Mesendoderm (in vitro differentiated cells): ENCODE results near the gene HNRNPUL2.
A peak's percentile ranks its signal among the peaks of the same experiment; 100 is the strongest.
"Not testable (repeated sequence)": the region's sequence is repeated elsewhere in the genome, so short reads cannot be mapped to it uniquely, and the experiment has no call there.

ENCODE experiments used
- DNase-seq: peaks from one replicate; pipeline ENCODE4 v3.0.0; 2013
- H2AK5ac ChIP-seq: 2 replicates; pipeline ENCODE4 v1.6.1; 2013; ENCODE audit warnings: low read length, inconsistent platforms
- H2BK120ac ChIP-seq: 2 replicates; pipeline ENCODE4 v1.6.1; 2013; ENCODE audit warnings: low read depth, mild to moderate bottlenecking, low read length, moderate library complexity, mixed read lengths
- H2BK15ac ChIP-seq: replicated peaks from 2 replicates; pipeline ENCODE4 v1.6.1; 2013; ENCODE audit warnings: low read depth, mild to moderate bottlenecking, moderate library complexity
- H2BK5ac ChIP-seq: 2 replicates; pipeline ENCODE4 v1.6.1; 2013; ENCODE audit warnings: low read length, inconsistent platforms
- H3K18ac ChIP-seq: 2 replicates; pipeline ENCODE4 v1.6.1; 2013; ENCODE audit warnings: mild to moderate bottlenecking, low read length, mixed read lengths
- H3K23ac ChIP-seq: one replicate; pipeline ENCODE4 v1.6.1; 2013; ENCODE audit warnings: low read length
- H3K27ac ChIP-seq: 2 replicates; pipeline ENCODE4 v1.5.1; 2013; ENCODE audit warnings: low read depth, mild to moderate bottlenecking, inconsistent platforms, low read length, moderate library complexity
- H3K27me3 ChIP-seq: 2 replicates; pipeline ENCODE4 v1.6.1; 2013; ENCODE audit warnings: low read length, control low read depth, mild to moderate bottlenecking, inconsistent platforms; ENCODE audit not compliant: insufficient read depth, poor library complexity
- H3K36me3 ChIP-seq: 2 replicates; pipeline ENCODE4 v1.6.1; 2013; ENCODE audit warnings: low read length, inconsistent platforms; ENCODE audit not compliant: control insufficient read depth, insufficient read depth
- H3K4ac ChIP-seq: one replicate; pipeline ENCODE4 v1.6.1; 2013; ENCODE audit warnings: low read depth, mild to moderate bottlenecking, low read length, moderate library complexity
- H3K4me1 ChIP-seq: 2 replicates; pipeline ENCODE4 v1.6.1; 2013; ENCODE audit warnings: low read depth, low read length, inconsistent platforms; ENCODE audit not compliant: control insufficient read depth
- H3K4me2 ChIP-seq: 2 replicates; pipeline ENCODE4 v1.6.1; 2013; ENCODE audit warnings: low read length
- H3K4me3 ChIP-seq: 2 replicates; pipeline ENCODE4 v1.5.1; 2013; ENCODE audit warnings: mild to moderate bottlenecking, low read length
- H3K56ac ChIP-seq: one replicate; pipeline ENCODE4 v1.6.1; 2013; ENCODE audit warnings: low read length
- H3K79me1 ChIP-seq: 2 replicates; pipeline ENCODE4 v1.6.1; 2013; ENCODE audit warnings: low read length, inconsistent platforms
- H3K79me2 ChIP-seq: 2 replicates; pipeline ENCODE4 v1.6.1; 2013; ENCODE audit warnings: mild to moderate bottlenecking, low read length; ENCODE audit not compliant: control insufficient read depth, insufficient read depth
- H3K9ac ChIP-seq: 2 replicates; pipeline ENCODE4 v1.6.1; 2013; ENCODE audit warnings: low read length, inconsistent platforms
- H4K5ac ChIP-seq: one replicate; pipeline ENCODE4 v1.6.1; 2013; ENCODE audit warnings: low read length
- H4K8ac ChIP-seq: one replicate; pipeline ENCODE4 v1.6.1; 2013; ENCODE audit warnings: low read depth, mild to moderate bottlenecking, control low read depth, low read length, moderate library complexity
- WGBS: extraction: QIAGEN DNeasy Blood & Tissue Kit; methylation state at CpG from one replicate; pipeline ENCODE4 v1.1.7; 2013; ENCODE audit warnings: low lambda C conversion rate, missing lambda C conversion rate; ENCODE audit not compliant: insufficient coverage; ENCODE audit errors: extremely low coverage; 5-methylcytosine and 5-hydroxymethylcytosine counted together

The HNRNPUL2 gene

DNA sequence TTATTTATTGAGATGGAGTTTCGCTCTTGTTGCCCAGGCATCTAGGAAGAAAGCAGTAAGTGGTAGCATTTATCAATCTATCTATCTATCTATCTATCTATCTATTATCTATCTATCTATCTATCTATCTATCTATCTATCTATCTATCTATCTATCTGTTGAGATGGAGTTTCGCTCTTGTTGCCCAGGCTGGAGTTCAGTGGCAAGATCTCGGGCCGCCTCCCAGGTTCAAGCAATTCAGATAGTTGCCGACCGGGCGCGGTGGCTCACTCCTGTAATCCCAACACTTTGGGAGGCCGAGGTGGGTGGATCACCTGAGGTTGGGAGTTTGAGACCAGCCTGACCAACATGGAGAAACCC is 33.6 kb upstream of the HNRNPUL2 start:
- H4K5ac ChIP-seq, H2BK5ac ChIP-seq, H3K4me2 ChIP-seq, H3K9ac ChIP-seq, H3K27ac ChIP-seq, H3K18ac ChIP-seq, H4K8ac ChIP-seq, H3K4me3 ChIP-seq, H3K27me3 ChIP-seq, H3K4ac ChIP-seq, H2BK15ac ChIP-seq, H3K36me3 ChIP-seq, H2AK5ac ChIP-seq, H2BK120ac ChIP-seq, DNase-seq, H3K79me1 ChIP-seq, H3K23ac ChIP-seq, H3K4me1 ChIP-seq: not testable (repeated sequence)
- H3K56ac ChIP-seq: peak overlapping the region; percentile 49
- H3K79me2 ChIP-seq: peaks cover 13% of the 10 kb centered on the region
- no CpG with 5 or more reads among the region's 9 CpGs for WGBS

GRCh38 chr11:62757846-62758788 is 30.9 kb upstream of the HNRNPUL2 start:
- H3K36me3 ChIP-seq: no peaks in the 10 kb centered on the region
- WGBS: no CpG with 5 or more reads among the region's 9 CpGs
- H2BK15ac ChIP-seq: no peak overlapping the region
- H2BK120ac ChIP-seq: peak overlapping the region; percentile 10
- no peak overlapping the region for H4K8ac ChIP-seq
- no peak overlapping the region for H2AK5ac ChIP-seq
- H3K18ac ChIP-seq: peak overlapping the region; percentile 1
- H2BK5ac ChIP-seq: no peak overlapping the region
- peak overlapping the region; percentile 26 for H3K9ac ChIP-seq
- H3K56ac ChIP-seq: peak overlapping the region; percentile 28
- no peak overlapping the region for H4K5ac ChIP-seq
- peaks cover 5% of the 10 kb centered on the region for H3K4me1 ChIP-seq
- H3K27ac ChIP-seq: peak overlapping the region; percentile 34
- H3K4me3 ChIP-seq: no peak overlapping the region
- peak; percentile 72 for DNase-seq
- H3K4ac ChIP-seq: peak overlapping the region; percentile 82
- peak overlapping the region; percentile 6 for H3K4me2 ChIP-seq
- H3K23ac ChIP-seq: no peak overlapping the region
- H3K27me3 ChIP-seq: no peaks in the 10 kb centered on the region
- peaks cover 10% of the 10 kb centered on the region for H3K79me1 ChIP-seq
- H3K79me2 ChIP-seq: peaks cover 15% of the 10 kb centered on the region

DNA sequence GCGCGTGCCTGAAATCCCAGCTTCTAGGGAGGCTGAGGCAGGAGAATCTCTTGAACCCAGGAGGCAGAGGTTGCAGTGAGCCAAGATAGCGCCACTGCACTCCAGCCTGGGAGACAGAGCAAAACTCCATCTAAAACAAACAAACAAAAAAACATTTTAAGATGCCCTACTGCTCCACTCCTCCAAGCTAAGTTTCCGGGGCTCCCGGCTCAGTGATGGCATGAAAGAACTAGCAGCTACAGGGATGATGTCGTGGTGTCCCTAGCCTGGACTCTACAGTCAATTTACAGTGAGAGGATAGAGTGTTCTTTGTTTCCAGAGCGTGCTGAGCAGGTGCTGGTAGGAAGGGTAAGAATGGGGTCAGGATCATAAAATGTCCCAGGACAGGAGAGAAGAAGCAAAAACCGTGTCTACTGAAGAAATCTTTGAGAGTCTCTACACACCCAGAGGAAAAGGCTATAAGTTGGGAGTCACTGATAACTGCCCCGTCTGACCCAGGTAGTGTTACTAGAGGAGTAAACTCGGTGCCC is 27.9 kb upstream of the HNRNPUL2 start:
- H3K36me3 ChIP-seq: peaks cover 6% of the 10 kb centered on the region
- no peak overlapping the region for H4K5ac ChIP-seq
- no peak overlapping the region for H3K27ac ChIP-seq
- peaks cover 13% of the 10 kb centered on the region for H3K79me1 ChIP-seq
- H3K27me3 ChIP-seq: no peaks in the 10 kb centered on the region
- H3K4me1 ChIP-seq: no peaks in the 10 kb centered on the region
- no peak for DNase-seq
- no peak overlapping the region for H3K4me3 ChIP-seq
- H2AK5ac ChIP-seq: no peak overlapping the region
- no peak overlapping the region for H2BK5ac ChIP-seq
- no CpG with 5 or more reads among the region's 10 CpGs for WGBS
- no peak overlapping the region for H3K4ac ChIP-seq
- no peak overlapping the region for H3K4me2 ChIP-seq
- H3K56ac ChIP-seq: no peak overlapping the region
- peaks cover 18% of the 10 kb centered on the region for H3K79me2 ChIP-seq
- H3K23ac ChIP-seq: no peak overlapping the region
- no peak overlapping the region for H2BK15ac ChIP-seq
- H3K18ac ChIP-seq: no peak overlapping the region
- H4K8ac ChIP-seq: no peak overlapping the region
- no peak overlapping the region for H3K9ac ChIP-seq
- H2BK120ac ChIP-seq: no peak overlapping the region

- H2BK120ac ChIP-seq: no peak within 1 kb of the TSS
- H3K9ac ChIP-seq: peak within 1 kb of the TSS; percentile 93
- H3K27me3 ChIP-seq: no peaks in the 10 kb centered on the region
- H4K5ac ChIP-seq: no peak within 1 kb of the TSS
- no peak within 1 kb of the TSS for H4K8ac ChIP-seq
- peaks cover 6% of the 10 kb centered on the region for H3K36me3 ChIP-seq
- H3K4me1 ChIP-seq: no peaks in the 10 kb centered on the region
- H3K18ac ChIP-seq: peak within 1 kb of the TSS; percentile 23
- WGBS: no CpG with 5 or more reads among the region's 47 CpGs
- H3K56ac ChIP-seq: peak within 1 kb of the TSS; percentile 99
- H3K23ac ChIP-seq: no peak within 1 kb of the TSS
- H3K4ac ChIP-seq: peak within 1 kb of the TSS; percentile 89
- peaks cover 18% of the 10 kb centered on the region for H3K79me2 ChIP-seq
- H3K4me2 ChIP-seq: peak within 1 kb of the TSS; percentile 65
- peak within 1 kb of the TSS; percentile 89 for H3K4me3 ChIP-seq
- H2AK5ac ChIP-seq: no peak within 1 kb of the TSS
- peak within 1 kb of the TSS; percentile 74 for H3K27ac ChIP-seq
- DNase-seq: peak; percentile 100
- peaks cover 16% of the 10 kb centered on the region for H3K79me1 ChIP-seq
- peak within 1 kb of the TSS; percentile 66 for H2BK5ac ChIP-seq
- H2BK15ac ChIP-seq: no peak within 1 kb of the TSS
Observed at GRCh38 chr11:62753736-62754603, 26.7 kb upstream of the HNRNPUL2 start, which contains the start of gene ZBTB3. Gene ZBTB3 (minus strand): TSS chr11:62754160. CDS start chr11:62753664, 496 bp downstream.

DNA sequence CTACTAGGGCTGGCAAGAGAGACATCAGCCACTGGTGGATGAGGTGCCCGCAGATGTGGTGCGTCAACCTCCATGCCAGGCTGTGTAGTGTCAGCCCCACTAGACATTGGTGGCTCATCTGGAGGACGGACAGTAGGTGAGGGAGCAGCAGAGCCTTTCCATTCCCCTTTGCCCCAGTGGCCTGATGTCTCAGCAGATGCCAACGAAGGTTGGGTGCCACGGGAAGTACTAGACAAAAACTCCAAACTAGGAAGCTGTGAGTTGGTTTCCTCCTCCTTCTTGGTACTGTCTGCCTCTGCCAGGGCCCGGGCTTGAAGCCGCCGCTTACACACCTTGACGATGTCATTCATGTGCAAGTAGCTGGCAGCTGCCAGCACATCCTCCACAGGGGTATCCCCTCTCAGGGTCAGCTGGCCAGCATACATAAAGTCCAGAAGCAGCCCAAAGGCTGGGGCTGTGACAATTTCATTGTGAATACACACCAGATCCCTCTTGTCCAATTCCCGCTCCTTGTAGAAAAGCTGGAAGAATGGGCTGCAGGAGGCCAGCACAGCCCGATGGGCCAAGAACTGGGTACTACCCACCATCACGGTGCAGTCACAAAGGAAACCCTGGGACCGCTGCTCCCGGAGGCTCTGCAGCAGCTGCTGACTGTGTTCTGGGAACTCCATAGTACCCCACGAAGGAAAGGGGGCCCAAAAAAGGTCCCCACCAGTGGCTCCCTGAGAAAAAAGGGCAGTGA is 25.9 kb upstream of the HNRNPUL2 start:
- Histone ChIP-seq H3K36me3 (peaks cover 6% of the 10 kb centered on the region), H3K79me1 (peaks cover 18% of the 10 kb centered on the region), H3K4me2 (peak overlapping the region; percentile 33), H3K18ac (peak overlapping the region; percentile 23), H3K23ac (no peak overlapping the region), H4K5ac (no peak overlapping the region), H2BK15ac (no peak overlapping the region), H3K27ac (no peak overlapping the region), H3K27me3 (no peaks in the 10 kb centered on the region), H3K4ac (peak overlapping the region; percentile 89), H3K4me3 (no peak overlapping the region), H3K56ac (peak overlapping the region; percentile 65), H3K9ac (peak overlapping the region; percentile 59), H3K4me1 (no peaks in the 10 kb centered on the region), H2BK120ac (no peak overlapping the region), H2BK5ac (no peak overlapping the region), H2AK5ac (no peak overlapping the region), H3K79me2 (peaks cover 18% of the 10 kb centered on the region), H4K8ac (no peak overlapping the region)
- no CpG with 5 or more reads among the region's 15 CpGs for WGBS
- no peak for DNase-seq
